Thoracic aorta (tissue), 2 donors: ENCODE measurements around the gene ZDHHC11. TPM values are rescaled to one million over a fixed set of nuclear protein-coding genes. Genes with fewer than 3 reads are reported as not detected.
"Not testable (repeated sequence)": the region's sequence is repeated elsewhere in the genome, so short reads cannot be mapped to it uniquely, and the experiment has no call there.

Experiments
- ATAC-seq: fragments of 150-250 bp; one replicate; pipeline ENCODE4 v1.8.0; 2017; ENCODE audit warnings: low read depth; ENCODE audit not compliant: insufficient number of reproducible peaks, low FRiP score
- DNase-seq: peaks from one replicate; pipeline ENCODE4 v3.0.0-alpha.2; 2020; ENCODE audit warnings: low spot score
- H3K27ac ChIP-seq, 2 donors: fragments of 200-600 bp; sonication (generic); 1 replicate in 1 of 2; 2 replicates in 1 of 2; pipeline ENCODE4 v1.5.1; 2016; ENCODE audit warnings: mild to moderate bottlenecking in 2 of 2, moderate library complexity in 2 of 2
- H3K27me3 ChIP-seq: fragments of 200-600 bp; sonication (generic); replicated peaks from 2 replicates; pipeline ENCODE4 v1.6.0; 2016; ENCODE audit warnings: mild to moderate bottlenecking; ENCODE audit not compliant: insufficient read depth
- H3K36me3 ChIP-seq: fragments of 200-600 bp; sonication (generic); one replicate; pipeline ENCODE4 v1.5.1; 2016
- H3K4me1 ChIP-seq, 2 donors: fragments of 200-600 bp; sonication (generic); 1 replicate in 1 of 2; 2 replicates in 1 of 2; pipeline versions ENCODE4 v1.5.1 to v1.6.0; 2016; ENCODE audit warnings: low read depth in 2 of 2, mild to moderate bottlenecking in 1 of 2; ENCODE audit not compliant: control insufficient read depth in 1 of 2
- H3K4me3 ChIP-seq: fragments of 200-600 bp; sonication (generic); 2 replicates; pipeline ENCODE4 v1.5.1; 2016; ENCODE audit warnings: mild to moderate bottlenecking
- H3K9me3 ChIP-seq: fragments of 200-600 bp; sonication (generic); 2 replicates; pipeline ENCODE4 v1.5.1; 2016
- CTCF ChIP-seq: fragments of 200-600 bp; sonication (generic); IDR thresholded peaks from one replicate; pipeline ENCODE4 v1.5.1; 2019; ENCODE audit warnings: antibody characterized with exemption
- total RNA-seq, 2 donors: library from RNA; depleted of rRNA; stranded (reverse); fragments of >200 nt; gene quantifications; one replicate each; pipeline versions ENCODE4 v1.1.0 to v1.2.3, GENCODE V29; 2016

The ZDHHC11 gene
- total RNA-seq, 2 donors from 2014 or later, result 4.2 to 5.6 TPM

DNA sequence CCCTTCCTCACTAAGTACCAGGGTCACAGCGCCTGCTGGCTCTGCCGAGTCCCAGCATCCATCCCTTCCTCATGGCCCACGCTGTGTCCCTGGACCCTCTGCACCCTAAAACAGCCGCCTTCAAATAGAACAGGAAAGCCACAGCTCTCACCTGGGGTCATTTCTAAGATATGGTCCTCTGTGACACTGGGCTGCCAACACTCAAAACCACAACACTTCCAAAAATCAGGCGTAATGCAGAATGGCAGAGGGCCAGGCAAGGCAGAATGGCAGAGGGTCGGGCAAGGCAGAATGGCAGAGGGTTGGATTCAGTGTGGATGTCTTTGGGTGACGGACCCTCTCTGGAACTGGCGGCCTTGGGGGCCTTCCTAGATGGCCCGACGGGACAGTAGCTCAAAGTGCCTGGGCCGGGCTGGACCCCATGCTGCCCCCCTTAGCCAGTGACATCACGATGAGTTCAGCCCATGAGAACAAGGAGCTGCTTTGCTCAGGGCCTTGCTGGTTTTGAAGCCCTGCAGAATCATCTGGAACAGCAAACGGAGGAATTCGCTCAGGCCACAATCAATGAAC is 101.6 kb downstream of the ZDHHC11 start:
- ATAC-seq, result no peak
- no peaks in the 10 kb centered on the region for H3K27me3 ChIP-seq
- no peak overlapping the region for H3K27ac ChIP-seq
- TF ChIP-seq CTCF, result no peak
- DNase-seq, result no peak
- no peak overlapping the region for H3K4me3 ChIP-seq
- H3K4me1 ChIP-seq, result no peaks in the 10 kb centered on the region
- no peaks in the 10 kb centered on the region for H3K36me3 ChIP-seq
- no peaks in the 10 kb centered on the region for H3K9me3 ChIP-seq

GRCh38 chr5:748011-748980 is 102.5 kb downstream of the ZDHHC11 start:
- H3K4me1 ChIP-seq, DNase-seq, ATAC-seq, H3K27me3 ChIP-seq, H3K27ac ChIP-seq, H3K36me3 ChIP-seq, H3K9me3 ChIP-seq, H3K4me3 ChIP-seq: not testable (repeated sequence)

DNA sequence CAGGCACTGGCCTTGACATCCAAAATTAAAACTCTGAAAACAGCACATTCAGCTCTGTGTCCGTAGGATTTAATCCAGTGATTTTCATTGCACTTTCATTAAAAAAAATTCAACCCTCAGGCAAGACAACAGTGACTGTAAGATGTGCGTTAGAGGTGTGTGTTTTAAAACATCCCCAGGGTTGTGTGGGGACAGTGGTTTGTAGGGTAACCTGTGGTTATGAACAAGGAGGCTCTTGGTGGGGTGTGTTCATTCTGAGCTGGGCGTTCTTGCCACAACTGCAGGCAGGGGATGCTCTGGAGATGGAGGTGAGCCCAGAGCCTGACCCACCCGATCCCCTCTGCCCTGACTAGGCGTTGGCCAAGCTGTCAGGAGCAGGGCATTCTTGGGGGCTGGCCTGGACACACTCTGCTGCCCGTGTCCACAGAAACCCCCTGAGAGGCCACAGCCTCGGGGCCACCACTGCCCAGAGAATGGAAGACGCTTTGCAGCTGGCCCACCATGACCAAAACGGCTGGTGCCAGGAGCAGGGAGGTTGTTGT is 103.4 kb downstream of the ZDHHC11 start:
- not testable (repeated sequence) for DNase-seq, H3K27me3 ChIP-seq

DNA sequence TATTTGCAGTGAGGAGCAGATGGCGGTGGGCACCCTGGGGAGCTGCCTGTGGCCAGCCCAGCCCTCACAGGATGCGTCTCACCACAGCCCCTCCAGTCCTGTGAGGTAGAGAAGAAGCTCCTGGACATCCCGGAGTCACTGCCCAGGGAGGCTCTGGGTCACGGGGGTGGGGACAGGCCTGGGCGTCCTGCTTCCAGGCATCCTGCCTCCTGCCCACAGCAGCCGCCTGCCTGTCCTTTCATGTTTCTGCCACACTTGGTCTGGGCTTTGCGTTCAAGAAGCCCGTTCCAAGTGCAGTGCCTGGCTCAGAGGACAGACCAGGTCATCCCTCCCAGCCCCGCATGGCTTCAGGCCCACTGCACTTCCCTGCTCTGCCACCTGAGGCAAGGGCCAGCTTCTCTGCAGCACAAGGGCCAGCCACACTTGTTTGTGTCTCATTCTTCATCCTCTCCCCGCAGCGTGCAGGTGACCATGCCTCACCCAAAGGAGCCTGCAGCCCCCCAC is 104.5 kb downstream of the ZDHHC11 start:
- no peak for TF ChIP-seq CTCF
- H3K27me3 ChIP-seq, result no peaks in the 10 kb centered on the region
- no peaks in the 10 kb centered on the region for H3K4me1 ChIP-seq
- DNase-seq (no peak), ATAC-seq (no peak)
- no peaks in the 10 kb centered on the region for H3K9me3 ChIP-seq
- H3K27ac ChIP-seq, result no peak overlapping the region
- H3K36me3 ChIP-seq, result no peaks in the 10 kb centered on the region
- H3K4me3 ChIP-seq, result no peak overlapping the region

More for the DNA sequence above, 103.4 kb downstream of the ZDHHC11 start:
- H3K9me3 ChIP-seq, H3K4me3 ChIP-seq, H3K27ac ChIP-seq, ATAC-seq, H3K4me1 ChIP-seq, H3K36me3 ChIP-seq: not testable (repeated sequence)

Other genes with a start within 250 kb of the ZDHHC11 start
- 1 to 10 TPM in 1 of 2 donors, under 1 TPM in 1; 0.68 to 2.0 TPM for gene CEP72, start 238.6 kb downstream of the ZDHHC11 start, total RNA-seq
- 10 to 100 TPM in 1 of 2 donors, 1 to 10 TPM in 1; 9.9 to 13.0 TPM for gene TPPP, start 157.6 kb downstream of the ZDHHC11 start, total RNA-seq
- gene ZDHHC11B, start 66.3 kb downstream of the ZDHHC11 start, total RNA-seq, result 1 to 10 TPM; 1.8 to 8.7 TPM
- 10 to 100 TPM; 30.7 to 54.5 TPM for gene BRD9, start 41.8 kb upstream of the ZDHHC11 start, total RNA-seq
- 1 to 10 TPM in 1 of 2 donors, not detected in 1; 1.6 TPM for gene TRIP13, start 41.9 kb upstream of the ZDHHC11 start, total RNA-seq
- gene NKD2, start 157.8 kb upstream of the ZDHHC11 start, total RNA-seq, result 1 to 10 TPM; 1.4 to 1.5 TPM